Measurements from ENCODE around the gene POLK.
"Not testable (repeated sequence)": the region's sequence is repeated elsewhere in the genome, so short reads cannot be mapped to it uniquely, and the experiment has no call there.

The POLK gene

DNA sequence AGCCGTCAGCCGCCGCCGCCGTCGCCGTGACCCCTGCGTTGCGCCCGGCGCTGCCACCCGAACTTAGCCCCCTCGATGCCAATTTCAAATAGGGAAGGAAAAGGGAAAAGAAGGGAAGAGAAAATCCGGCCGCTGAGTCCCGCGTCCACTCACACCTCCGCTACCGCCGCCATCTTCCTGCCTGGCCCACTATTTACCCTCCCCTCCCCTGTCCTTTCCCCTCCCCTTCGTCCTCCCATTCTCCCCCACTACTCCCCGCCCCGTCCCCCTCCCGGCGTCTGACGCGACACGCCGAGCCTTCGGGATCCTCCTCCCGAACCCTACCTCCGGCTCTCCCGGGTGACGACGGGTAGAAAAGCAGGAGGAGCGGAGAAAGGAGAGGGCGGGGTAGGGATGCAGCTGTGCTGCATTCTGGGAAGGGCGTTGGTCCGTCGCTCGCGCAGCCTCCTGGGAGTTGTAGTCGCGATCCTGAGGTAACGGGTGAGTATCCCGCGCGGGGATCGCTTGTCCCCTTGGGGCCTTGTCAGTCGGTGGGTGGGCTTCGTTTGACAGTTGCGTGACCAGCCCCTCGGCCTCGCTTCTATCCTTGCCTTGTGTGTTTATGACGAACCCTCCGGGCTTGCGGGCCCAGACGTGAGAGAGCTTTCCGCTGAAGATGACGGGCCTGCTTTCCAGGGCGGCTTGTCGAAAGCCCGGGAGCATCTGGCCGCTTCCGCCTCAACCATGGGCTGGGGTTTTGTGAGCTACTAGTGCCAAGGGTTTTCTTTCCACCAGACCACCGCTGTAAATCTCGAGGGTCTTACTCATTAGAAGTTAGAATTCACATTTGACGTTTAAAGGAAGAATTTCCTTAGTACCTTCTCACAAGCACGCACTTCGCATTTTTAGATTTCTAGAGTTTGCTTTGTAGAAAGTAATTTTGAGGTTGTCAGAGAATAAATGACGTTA is at the start of gene POLK, which contains the start of gene CERT1:
POLK (plus strand) TSS at position 457 of the 948 bp plus-strand sequence.
CERT1 (minus strand) TSS at position 195 of the 948 bp plus-strand sequence. CDS start 422 bp downstream, outside the sequence.
- DNase-seq = peak; percentile 100

GRCh38 chr5:75463726-75464125 is 48.0 kb upstream of the POLK start:
- no peak for DNase-seq

- no peak for DNase-seq
Measured at GRCh38 chr5:75465480-75465879, 46.2 kb upstream of the POLK start.

GRCh38 chr5:75466006-75466716 is 45.5 kb upstream of the POLK start:
- DNase-seq = no peak

GRCh38 chr5:75468593-75468992 is 43.1 kb upstream of the POLK start:
- DNase-seq = no peak

DNA sequence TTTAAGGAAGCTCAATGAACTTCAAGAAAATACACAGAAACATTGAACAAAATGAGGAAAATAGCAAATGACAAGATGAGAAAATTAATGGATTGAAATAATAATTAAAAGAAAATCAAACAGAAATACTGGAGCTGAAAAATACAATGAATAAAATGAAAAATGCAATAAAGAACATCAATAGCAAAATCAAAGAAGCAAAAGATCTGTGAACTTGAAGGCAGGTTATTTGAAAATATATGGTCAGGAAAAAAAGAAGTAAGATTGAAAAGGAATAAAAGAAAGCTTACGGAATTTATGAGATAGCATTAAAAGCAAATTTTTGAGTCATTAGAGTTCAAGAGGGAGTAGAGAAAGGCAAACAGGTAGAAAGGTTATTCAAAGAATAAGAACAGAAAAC is 42.7 kb upstream of the POLK start:
- no peak for DNase-seq

DNA sequence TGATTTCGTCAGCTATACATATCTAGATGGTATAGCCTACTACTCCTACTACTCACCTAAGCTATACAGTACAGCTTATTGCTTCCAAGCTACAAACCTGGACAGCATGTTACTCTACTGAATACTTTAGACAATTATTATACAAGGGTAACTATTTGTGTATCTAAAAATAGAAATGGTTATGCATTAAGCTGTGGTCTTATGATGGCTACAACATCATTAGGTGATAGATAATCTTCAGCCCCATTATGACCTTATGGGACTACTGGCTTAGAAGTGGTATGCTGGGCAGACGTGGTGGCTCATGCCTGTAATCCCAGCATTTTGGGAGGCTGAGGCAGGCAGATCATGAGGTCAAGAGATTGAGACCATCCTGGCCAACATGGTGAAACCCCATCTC is 40.5 kb upstream of the POLK start:
- no peak for DNase-seq

DNA sequence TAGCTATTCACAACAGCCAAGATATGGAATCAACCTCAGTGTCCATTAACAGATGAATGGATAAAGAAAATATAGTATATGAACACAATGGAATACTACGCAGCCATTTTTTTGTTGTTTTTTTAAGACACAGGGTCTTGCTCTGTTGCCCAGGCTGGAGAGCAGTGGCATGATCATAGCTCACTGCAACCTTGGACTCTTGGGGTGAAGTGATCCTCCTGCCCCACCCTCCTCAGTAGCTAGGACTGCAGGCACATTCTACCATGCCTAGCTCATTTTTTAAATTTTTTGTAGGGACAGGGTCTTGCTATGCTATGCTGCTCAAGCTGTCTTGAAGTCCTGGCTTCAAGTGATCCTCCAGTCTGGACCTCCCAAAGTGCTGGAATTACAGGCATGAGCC is 38.7 kb upstream of the POLK start:
- DNase-seq = no peak

DNA sequence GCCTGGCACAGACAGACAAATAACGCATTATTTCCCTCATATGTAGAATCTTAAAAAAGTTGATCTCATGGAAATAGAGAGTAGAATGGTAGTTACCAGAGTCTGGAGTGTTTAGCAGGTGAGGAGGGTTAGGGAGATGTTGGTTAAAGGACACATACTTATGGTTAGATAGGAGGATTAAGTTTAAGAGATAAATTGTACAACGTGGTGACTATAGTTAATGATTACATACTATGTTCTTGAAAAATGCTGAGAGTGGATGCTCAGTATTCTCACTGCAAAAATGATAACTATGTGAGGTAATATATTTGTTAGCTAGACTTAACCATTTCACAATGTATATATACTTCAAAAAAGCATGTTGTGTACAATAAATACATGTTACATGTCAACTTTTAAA is 38.2 kb upstream of the POLK start:
- no peak for DNase-seq

GRCh38 chr5:75475364-75475763 is 36.3 kb upstream of the POLK start:
- DNase-seq = no peak

DNA sequence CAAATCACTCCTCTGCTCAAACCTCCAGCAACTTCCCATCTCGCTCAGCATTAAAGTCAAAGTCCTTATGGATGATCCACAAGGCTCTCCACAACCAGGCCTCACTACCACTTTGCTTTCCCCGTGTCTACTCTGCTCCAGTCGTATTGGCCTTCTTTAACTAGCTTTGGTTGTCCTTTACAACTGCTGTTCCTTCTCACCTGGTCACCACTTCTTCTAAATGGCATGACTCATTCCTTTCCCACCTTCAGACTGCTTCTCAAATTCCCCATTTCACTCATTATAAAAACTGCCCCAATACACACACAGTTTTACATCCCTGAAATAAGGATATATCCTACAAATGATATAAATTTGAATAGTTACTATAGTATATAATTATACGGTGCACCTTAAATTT is 30.7 kb upstream of the POLK start:
- no peak for DNase-seq

- no peak for DNase-seq
Measured at GRCh38 chr5:75482482-75482881, 29.2 kb upstream of the POLK start.

GRCh38 chr5:75484605-75485004 is 27.1 kb upstream of the POLK start:
- DNase-seq = no peak

DNA sequence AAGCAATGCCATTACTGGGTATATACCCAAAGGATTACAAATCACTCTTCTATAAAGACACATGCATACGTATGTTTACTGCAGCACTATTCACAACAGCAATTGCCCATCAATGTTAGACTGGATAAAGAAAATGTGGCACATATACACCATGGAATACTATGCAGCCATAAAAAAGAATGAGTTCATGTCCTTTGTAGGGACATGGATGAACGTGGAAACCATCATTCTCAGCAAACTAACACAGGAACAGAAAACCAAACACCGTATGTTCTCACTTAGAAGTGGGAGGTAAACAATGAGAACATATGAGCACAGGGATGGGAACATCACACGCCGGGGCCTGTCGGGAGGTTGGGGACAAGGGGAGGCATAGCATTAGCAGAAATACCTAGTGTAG is 21.8 kb upstream of the POLK start:
- not testable (repeated sequence) for DNase-seq

DNA sequence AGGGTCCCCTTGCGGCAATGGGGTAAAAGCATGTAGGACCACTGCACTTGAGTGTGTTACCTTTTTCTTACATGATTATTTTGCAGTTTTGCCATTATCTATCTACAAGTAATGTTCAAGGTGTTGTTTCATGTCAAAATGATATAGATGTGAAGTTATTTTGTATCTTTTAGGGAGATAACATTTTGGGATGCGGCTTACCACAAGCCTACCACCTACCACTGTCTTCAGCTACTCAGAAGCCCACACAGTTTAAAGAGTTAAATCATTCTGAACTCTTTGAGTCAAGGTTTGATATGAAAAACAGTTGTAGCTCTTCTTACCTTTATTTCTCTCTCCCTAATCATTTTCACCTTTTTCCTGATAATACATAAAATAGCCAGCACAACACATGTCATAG is 20.1 kb upstream of the POLK start:
- DNase-seq = no peak

- DNase-seq = no peak
Measured at GRCh38 chr5:75496026-75496425, 15.7 kb upstream of the POLK start.

DNA sequence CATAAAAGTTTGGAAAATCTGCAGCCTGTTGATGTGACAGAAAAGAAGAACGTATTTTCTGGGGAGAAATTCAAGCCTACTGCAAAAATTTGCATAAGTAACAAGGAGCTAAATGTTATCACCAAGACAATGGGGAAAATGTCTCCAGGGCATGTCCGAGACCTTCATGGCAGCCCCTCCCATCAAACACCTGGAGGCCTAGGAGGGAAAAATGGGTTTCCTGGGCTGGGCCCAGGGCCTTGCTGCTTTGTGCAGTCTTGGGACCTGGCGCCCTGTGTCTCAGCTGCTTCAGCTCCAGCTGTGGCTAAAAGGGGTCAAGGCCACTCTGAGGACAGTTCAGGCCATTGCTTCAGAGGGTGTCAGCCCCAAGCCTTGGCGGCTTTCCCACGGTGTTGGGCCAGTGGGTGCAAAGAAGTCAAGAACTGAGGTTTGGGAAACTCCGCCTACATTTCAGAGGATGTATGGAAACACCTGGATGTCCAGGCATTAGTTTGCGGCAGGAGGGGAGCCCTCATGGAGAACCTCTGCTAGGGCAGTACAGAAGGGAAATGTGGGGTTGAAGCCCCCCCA is 13.4 kb upstream of the POLK start:
- no peak for DNase-seq

- DNase-seq = not testable (repeated sequence)
Measured at GRCh38 chr5:75498875-75499274, 12.8 kb upstream of the POLK start.

DNA sequence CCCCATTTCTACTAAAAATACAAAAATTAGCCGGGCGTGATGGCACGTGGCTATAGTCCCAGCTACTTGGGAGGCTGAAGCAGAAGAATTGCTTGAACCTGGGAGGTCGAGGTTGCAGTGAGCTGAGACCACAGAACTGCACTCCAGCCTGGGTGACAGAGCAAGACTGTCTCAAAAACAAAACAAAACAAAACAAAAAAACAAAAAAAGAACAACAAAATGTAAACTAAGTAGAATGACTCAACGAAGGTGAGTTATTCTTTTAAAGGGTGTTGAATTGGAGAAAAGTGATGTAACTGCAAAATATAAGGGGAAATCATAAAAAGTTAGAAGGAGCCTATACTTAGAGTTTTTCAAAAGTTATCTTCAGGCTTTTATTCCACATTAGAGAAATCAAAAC is 6.6 kb upstream of the POLK start:
- DNase-seq = not testable (repeated sequence)

DNA sequence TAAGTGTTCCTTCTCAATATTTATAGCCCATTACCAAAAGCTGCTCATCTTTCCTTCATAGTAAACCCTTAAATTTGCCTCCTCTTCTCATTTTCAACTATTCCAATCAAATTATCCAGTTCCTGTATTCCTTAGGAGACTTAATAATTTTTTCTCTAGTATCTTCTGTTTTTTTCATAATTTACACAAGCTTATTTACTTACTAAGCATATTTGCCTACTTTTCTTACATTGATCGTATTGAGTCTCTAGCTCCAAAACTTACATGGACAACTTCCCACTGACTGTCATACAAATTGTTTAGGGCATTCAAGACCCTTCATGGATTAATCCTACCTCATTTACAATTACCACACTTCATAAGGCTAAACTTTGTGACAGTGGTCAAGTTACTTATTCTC is 3.9 kb upstream of the POLK start:
- DNase-seq = no peak

GRCh38 chr5:75509546-75509945 is 2.1 kb upstream of the POLK start:
- no peak for DNase-seq

DNA sequence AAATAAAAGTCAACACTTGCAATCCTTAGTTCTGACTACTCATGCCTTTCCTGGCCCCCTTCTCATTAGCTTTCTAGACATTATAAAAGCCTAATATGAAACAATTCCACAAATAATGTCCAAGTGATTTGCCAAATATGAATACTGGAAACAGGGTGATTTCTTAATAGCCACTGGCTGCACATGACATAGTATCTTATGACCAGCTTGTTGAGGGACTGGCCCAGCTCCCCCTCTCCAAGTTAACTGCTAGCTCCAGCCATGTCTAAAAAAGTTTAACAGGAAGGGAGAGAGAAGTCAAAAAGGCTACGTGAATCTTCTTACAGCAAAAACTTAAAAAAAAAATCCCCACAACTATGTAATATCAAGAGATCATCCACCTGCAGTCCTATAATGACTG is 1.7 kb upstream of the POLK start:
- no peak for DNase-seq

- DNase-seq = no peak
Measured at GRCh38 chr5:75510417-75510835, 1.3 kb upstream of the POLK start.
